Endothelial cell of umbilical vein (primary cell): ENCODE measurements around the gene CACNB4. TPM values are rescaled to one million over a fixed set of nuclear protein-coding genes. Genes with fewer than 3 reads are reported as not detected.
A peak's percentile ranks its signal among the peaks of the same experiment; 100 is the strongest.

ENCODE experiments used
- BruUV-seq: library from RNA; stranded (reverse); fragments of 400-500 nt; replicated peaks from 2 replicates; lab custom pipeline; 2021; lab: Mats Ljungman, UMichigan
- CTCF ChIA-PET: fragments of 300-600, 350-600 bp; sonication (Branson Sonifier 250); formaldehyde crosslinking; loops from one replicate; lab custom pipeline; 2021; ENCODE audit warnings: antibody characterized with exemption, inconsistent platforms; lab: Charles Lee
- POLR2A ChIA-PET: fragments of 300-600, 350-600 bp; sonication (Branson Sonifier 250); formaldehyde crosslinking; loops from one replicate; lab custom pipeline; 2021; ENCODE audit warnings: antibody characterized with exemption, inconsistent platforms; lab: Charles Lee
- DNase-seq: peaks from one replicate; pipeline ENCODE4 v3.0.0-alpha.2; 2011; ENCODE audit warnings: low read depth, low spot score
- FAIRE-seq: peaks from 2 replicates; lab custom pipeline; 2011; peaks lifted over from hg19 to GRCh38; lab: Jason Lieb, UNC
- H2AFZ ChIP-seq: 2 replicates; pipeline ENCODE4 v1.6.0; 2012; ENCODE audit warnings: low read depth, low read length, control low read depth, inconsistent platforms
- H3K27ac ChIP-seq: 2 replicates; pipeline ENCODE4 v1.5.1; 2011; ENCODE audit warnings: low read depth, mild to moderate bottlenecking, control low read depth, low read length, moderate library complexity; ENCODE audit not compliant: insufficient read depth
- H3K27me3 ChIP-seq, 2 experiments: 2 replicates each; pipeline versions ENCODE4 v1.6.0 to v1.6.1; 2011; ENCODE audit warnings: low read length in 2 of 2, mixed read lengths in 1 of 2; ENCODE audit not compliant: control insufficient read depth in 2 of 2, insufficient read depth in 2 of 2
- H3K36me3 ChIP-seq, 2 experiments: 2 replicates in 1 of 2; 3 replicates in 1 of 2; pipeline ENCODE4 v1.5.1; 2011; ENCODE audit warnings: low read length in 2 of 2, mild to moderate bottlenecking in 1 of 2, moderate library complexity in 1 of 2; ENCODE audit not compliant: control insufficient read depth in 2 of 2, insufficient read depth in 2 of 2; ENCODE audit errors: extremely low read depth in 1 of 2
- H3K4me1 ChIP-seq: 3 replicates; pipeline ENCODE4 v1.5.1; 2011; ENCODE audit warnings: mild to moderate bottlenecking, low read length; ENCODE audit not compliant: control insufficient read depth, insufficient read depth; ENCODE audit errors: extremely low read depth
- H3K4me2 ChIP-seq: 2 replicates; pipeline ENCODE4 v1.6.1; 2011; ENCODE audit warnings: low read length, control low read depth, mixed read lengths; ENCODE audit not compliant: insufficient read depth
- H3K4me3 ChIP-seq, 3 experiments: fragments of 200-600 bp in 1 of 3; sonication (generic), shearing (Covaris generic) in 1 of 3; replicated peaks in 1 of 3; 2 replicates each; pipeline ENCODE4 v1.5.1; 2011 to 2016; ENCODE audit warnings: control low read depth in 3 of 3, low read length in 3 of 3, mild to moderate bottlenecking in 2 of 3, inconsistent platforms in 1 of 3, low read depth in 1 of 3, moderate library complexity in 1 of 3; ENCODE audit not compliant: insufficient read depth in 1 of 3
- H3K79me2 ChIP-seq: 2 replicates; pipeline ENCODE4 v1.6.0; 2012; ENCODE audit warnings: low read length, inconsistent platforms; ENCODE audit not compliant: control insufficient read depth, insufficient read depth
- H3K9ac ChIP-seq: replicated peaks from 2 replicates; pipeline ENCODE3; 2011; ENCODE audit warnings: low read length, control low read depth; ENCODE audit not compliant: insufficient read depth; ENCODE audit errors: extremely low read depth
- H3K9me1 ChIP-seq: replicated peaks from 3 replicates; pipeline ENCODE4 v1.6.0; 2011; ENCODE audit warnings: mild to moderate bottlenecking, low read length; ENCODE audit not compliant: control insufficient read depth, insufficient read depth; ENCODE audit errors: extremely low read depth
- H3K9me3 ChIP-seq: replicated peaks from 2 replicates; pipeline ENCODE4 v1.5.1; 2012; ENCODE audit warnings: low read length, inconsistent platforms; ENCODE audit not compliant: control insufficient read depth, insufficient read depth
- H4K20me1 ChIP-seq: replicated peaks from 2 replicates; pipeline ENCODE3; 2011; ENCODE audit warnings: mild to moderate bottlenecking, low read length; ENCODE audit not compliant: control insufficient read depth, insufficient read depth; ENCODE audit errors: extremely low read depth
- EZH2 ChIP-seq: IDR thresholded peaks from 2 replicates; pipeline ENCODE4 v1.6.1; 2012; ENCODE audit warnings: borderline replicate concordance, low read depth, mild to moderate bottlenecking, moderate library complexity, low read length, inconsistent platforms; ENCODE audit not compliant: severe bottlenecking
- FOS ChIP-seq: IDR thresholded peaks from 2 replicates; pipeline ENCODE4 v1.6.1; 2011; ENCODE audit warnings: mild to moderate bottlenecking, low read length, moderate library complexity, borderline replicate concordance; ENCODE audit not compliant: insufficient read depth
- MYC ChIP-seq: IDR thresholded peaks from one replicate; pipeline ENCODE4 v1.6.1; 2011; ENCODE audit warnings: mild to moderate bottlenecking, low read depth, low read length
- dilution Hi-C: fragments of 300-500 bp; cut with MboI; formaldehyde crosslinking; loops from one replicate; pipeline ENCODE4 v1.15.0; 2019; ENCODE audit warnings: low sequenced_read_pairs; ENCODE audit not compliant: extremely low pct_ligation_motif_present
- intact Hi-C: fragments of 100-400 bp; cut with micrococcal nuclease; formaldehyde crosslinking; loops from one replicate; pipeline ENCODE4 v1.10.0; 2022
- polyA plus RNA-seq, 4 experiments: library from polyadenylated mRNA; depleted of rRNA in 3 of 4; stranded (reverse) in 3 of 4; unstranded in 1 of 4; fragments of >200 nt; gene quantifications; 2 replicates each; pipeline versions ENCODE4 v1.2.1 to v1.2.3, GENCODE V29; 2011 to 2012; ENCODE audit warnings: missing spikeins in 1 of 4
- total RNA-seq: library from RNA; stranded (reverse); gene quantifications from 2 replicates; pipeline ENCODE4 v1.2.3, GENCODE V29; 2021
- TF ChIP-seq, protein P1 (sequence below), 2 donors: IDR thresholded peaks; 1 replicate in 1 of 2; 2 replicates in 1 of 2; pipeline ENCODE4 v1.5.1; 2011; ENCODE audit warnings: low read length in 2 of 2, mild to moderate bottlenecking in 2 of 2, moderate library complexity in 2 of 2, control low read depth in 1 of 2, inconsistent platforms in 1 of 2, low read depth in 1 of 2; ENCODE audit not compliant: insufficient read depth in 1 of 2; ENCODE audit errors: extremely low read depth in 1 of 2

The CACNB4 gene
- total and polyA plus RNA-seq, 2 donors (not counting 3 experiments of a cell fraction or from before 2014, with no cell fraction given) = 0.23 to 0.58 TPM

DNA sequence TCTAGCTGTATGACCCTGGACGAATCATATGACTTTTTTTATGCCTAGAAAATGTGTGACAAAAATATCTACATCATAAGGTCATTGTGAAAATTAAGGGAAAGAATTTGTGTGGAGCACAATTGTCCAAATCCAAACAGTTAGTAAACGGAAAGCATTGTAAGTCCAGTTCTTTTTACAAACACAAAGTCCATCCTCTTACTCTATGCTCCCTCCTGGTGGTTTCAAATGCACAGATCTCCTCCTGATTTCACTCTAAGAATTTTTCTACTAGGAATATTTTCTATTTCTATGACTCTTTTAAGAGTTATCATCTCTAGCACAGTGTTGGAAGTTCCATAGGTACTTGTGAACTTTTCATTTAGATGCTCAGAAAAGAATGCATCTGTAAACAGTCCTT is 145.4 kb downstream of the CACNB4 start:
- no peaks in the 10 kb centered on the region for H3K9me1 ChIP-seq
- H2AFZ ChIP-seq = no peak overlapping the region
- H3K27ac ChIP-seq = no peak overlapping the region
- intact Hi-C loops = no loop called here
- no TSS peak for BruUV-seq
- no peak for FAIRE-seq
- H3K4me3 ChIP-seq = no peak overlapping the region
- DNase-seq = peak; percentile 42
- H3K79me2 ChIP-seq = no peaks in the 10 kb centered on the region
- dilution Hi-C loops = no loop called here
- H3K9ac ChIP-seq = no peak overlapping the region
- H3K4me1 ChIP-seq = no peaks in the 10 kb centered on the region
- no peaks in the 10 kb centered on the region for H3K9me3 ChIP-seq
- H3K4me2 ChIP-seq = no peak overlapping the region
- H4K20me1 ChIP-seq = no peaks in the 10 kb centered on the region
- CTCF ChIA-PET = interaction anchor here (0.9 to 1.3 kb wide), 4 partner anchors 12 to 315 kb away, joined by 3 read pairs; no protein-coding TSS in a partner anchor
- TF ChIP-seq FOS (no peak), EZH2 (no peak), MYC (no peak)
- TF ChIP-seq, protein P1, sequence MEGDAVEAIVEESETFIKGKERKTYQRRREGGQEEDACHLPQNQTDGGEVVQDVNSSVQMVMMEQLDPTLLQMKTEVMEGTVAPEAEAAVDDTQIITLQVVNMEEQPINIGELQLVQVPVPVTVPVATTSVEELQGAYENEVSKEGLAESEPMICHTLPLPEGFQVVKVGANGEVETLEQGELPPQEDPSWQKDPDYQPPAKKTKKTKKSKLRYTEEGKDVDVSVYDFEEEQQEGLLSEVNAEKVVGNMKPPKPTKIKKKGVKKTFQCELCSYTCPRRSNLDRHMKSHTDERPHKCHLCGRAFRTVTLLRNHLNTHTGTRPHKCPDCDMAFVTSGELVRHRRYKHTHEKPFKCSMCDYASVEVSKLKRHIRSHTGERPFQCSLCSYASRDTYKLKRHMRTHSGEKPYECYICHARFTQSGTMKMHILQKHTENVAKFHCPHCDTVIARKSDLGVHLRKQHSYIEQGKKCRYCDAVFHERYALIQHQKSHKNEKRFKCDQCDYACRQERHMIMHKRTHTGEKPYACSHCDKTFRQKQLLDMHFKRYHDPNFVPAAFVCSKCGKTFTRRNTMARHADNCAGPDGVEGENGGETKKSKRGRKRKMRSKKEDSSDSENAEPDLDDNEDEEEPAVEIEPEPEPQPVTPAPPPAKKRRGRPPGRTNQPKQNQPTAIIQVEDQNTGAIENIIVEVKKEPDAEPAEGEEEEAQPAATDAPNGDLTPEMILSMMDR (IDR thresholded peaks at IDR 0.05; ENCODE audit: extremely low read depth in 1 of 2, insufficient read depth in 1 of 2, low read depth in 1 of 2, low read length in 2 of 2) = peak in 1 of 2 donors; percentile 31
- H3K27me3 ChIP-seq = peaks cover 12 to 13% of the 10 kb centered on the region in 2 experiments
- H3K36me3 ChIP-seq = no peaks in the 10 kb centered on the region
- POLR2A ChIA-PET = no interaction called here
